SKM-1 treated with dmso at 0.1 percent for 144 hours (cell line): ENCODE data around the gene MTERF4.

ENCODE experiments used
- DNase-seq: peaks from one replicate; lab custom pipeline; 2025; ENCODE audit not compliant: unreplicated experiment; lab: John Stamatoyannopoulos, UW

The MTERF4 gene

DNA sequence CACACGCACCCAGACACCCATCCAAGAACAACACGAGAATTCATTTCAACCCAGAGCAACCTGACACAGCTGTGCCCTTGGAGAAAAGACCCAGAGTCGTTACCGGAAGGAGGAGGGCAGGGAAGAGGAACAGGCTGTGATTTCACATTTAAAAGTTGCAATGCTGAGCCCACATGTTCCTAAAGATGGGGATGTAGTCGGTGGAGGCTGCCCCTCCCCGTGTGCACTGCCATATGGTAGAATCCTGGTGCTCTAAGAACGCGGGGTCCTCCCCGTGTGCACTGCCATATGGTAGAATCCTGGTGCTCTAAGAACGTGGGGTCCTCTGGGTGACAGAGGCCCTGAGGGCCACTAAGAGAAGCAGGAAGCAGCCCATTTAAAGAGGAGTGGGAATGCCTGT is 10.9 kb downstream of the MTERF4 start:
- DNase-seq, result no peak

DNA sequence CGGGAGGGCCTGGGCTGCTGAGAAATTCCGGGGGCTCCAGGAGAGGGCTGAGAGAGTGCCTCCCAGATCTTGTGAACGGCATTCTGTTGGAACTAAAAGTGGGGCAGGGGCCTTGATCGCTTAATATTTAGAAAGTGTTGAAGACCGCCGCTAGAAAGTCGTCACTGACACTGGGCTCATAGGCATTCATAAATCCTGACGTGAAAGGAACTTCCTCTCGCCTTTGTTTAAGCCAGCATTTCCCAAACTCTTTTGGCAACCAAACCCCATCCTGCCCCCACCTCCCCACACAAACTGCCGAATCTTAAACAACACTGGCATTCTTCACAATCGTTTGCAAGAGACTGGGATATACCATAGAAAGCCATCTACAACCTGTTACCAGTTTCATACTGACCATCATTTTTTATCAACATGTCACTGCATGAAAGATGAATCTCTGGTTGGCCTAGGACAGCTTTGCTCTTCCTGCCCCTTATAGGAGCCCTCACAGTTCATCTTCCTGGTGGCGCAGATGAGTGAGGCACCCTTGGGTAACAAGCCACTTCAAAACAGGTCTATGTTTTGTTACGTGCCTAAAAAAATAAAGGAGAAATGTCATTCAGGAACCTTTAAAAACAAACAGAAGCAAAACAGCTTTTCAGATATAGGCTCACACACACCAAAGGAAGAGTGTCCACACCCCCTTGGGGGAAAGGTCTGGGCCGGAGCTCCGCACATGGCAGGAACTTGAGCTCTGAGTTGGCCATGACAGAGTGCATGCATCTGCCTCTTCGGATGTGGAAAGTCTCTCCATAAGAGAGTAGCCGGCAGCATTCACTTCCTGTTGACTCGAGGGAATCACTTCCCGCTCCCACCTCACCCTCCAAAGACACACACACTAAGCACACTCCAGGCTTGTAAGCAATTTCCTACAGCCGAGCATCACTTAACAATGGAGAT is 13.0 kb downstream of the MTERF4 start:
- DNase-seq, result no peak

GRCh38 chr2:241088376-241088775 is 13.7 kb downstream of the MTERF4 start:
- DNase-seq, result no peak

DNA sequence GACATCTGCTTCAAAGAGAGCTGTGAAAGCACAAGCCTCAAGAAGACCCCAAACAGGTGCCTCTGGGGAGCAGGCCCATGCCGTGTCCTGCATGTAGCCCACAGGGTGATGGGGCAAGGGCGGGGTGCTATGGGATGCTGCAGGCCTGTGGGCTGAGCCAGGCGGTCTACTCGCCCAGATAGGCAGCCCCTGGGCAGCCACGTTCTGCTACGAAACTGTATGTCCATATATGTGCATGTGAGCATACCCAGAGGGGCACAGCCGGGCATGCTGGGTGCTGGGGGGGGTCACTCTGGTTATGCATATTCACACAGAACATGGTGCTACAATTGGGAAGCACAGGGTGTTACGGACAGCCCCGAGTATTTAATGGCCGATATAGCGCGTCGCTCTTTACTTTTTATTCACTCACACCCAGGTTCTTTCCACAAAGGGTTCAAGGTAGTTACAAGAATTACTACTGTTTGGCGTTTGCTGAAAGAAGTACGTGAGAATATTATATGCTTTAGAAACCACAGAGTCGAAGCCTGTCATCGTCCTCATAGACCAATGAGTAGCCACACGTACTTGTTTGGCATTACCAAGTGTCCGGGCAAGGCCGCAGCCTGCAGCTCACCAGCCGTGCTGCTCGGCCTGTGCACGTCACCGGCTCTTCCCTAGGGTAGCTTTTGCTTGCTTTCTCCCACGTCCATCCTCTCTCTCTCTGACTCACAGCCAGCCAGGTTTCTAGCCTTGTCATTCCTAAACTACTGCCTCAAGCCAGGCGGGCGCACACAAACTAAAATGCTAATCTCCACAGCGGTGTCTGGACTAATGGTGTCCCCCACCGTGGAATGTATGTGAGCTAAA is 14.4 kb downstream of the MTERF4 start:
- DNase-seq, result no peak

GRCh38 chr2:241084856-241085444 is 17.1 kb downstream of the MTERF4 start:
- no peak for DNase-seq

GRCh38 chr2:241083091-241083415 is 19.0 kb downstream of the MTERF4 start:
- DNase-seq, result no peak

DNA sequence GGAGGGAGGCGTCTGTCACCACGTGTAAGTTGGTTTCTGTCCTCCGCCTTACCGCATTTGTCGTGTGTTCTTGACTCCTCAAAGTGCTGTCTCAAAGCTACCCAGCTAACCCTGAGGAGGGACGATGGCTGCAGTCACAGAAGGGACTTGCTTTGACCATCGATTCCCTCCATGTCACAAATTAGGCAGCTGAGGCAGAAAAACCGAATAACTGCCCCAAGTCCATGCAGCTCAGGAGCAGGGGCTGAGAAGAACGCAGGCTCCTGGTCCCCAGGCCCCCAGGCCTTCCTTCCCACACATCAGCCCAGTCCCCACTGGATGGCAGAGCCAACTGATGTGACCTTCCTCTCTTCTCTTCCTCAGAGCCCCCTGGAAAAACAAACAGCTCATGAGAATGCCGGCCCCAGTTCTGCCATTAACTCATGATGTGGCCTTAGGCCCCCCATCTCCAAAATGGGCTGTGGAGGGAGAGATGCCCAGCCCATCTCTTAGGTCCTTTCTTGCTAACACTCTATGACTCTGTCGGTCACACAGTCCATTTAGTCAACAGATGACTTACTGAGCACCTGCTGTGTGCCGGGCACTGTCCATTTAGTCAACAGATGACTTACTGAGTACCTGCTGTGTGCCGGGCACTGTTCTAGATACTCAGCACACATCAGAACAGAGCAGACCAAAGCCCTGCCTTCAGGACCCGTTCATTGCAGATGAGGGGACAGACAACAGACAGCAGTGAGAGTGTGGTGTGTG is 19.6 kb downstream of the MTERF4 start:
- DNase-seq, result no peak

DNA sequence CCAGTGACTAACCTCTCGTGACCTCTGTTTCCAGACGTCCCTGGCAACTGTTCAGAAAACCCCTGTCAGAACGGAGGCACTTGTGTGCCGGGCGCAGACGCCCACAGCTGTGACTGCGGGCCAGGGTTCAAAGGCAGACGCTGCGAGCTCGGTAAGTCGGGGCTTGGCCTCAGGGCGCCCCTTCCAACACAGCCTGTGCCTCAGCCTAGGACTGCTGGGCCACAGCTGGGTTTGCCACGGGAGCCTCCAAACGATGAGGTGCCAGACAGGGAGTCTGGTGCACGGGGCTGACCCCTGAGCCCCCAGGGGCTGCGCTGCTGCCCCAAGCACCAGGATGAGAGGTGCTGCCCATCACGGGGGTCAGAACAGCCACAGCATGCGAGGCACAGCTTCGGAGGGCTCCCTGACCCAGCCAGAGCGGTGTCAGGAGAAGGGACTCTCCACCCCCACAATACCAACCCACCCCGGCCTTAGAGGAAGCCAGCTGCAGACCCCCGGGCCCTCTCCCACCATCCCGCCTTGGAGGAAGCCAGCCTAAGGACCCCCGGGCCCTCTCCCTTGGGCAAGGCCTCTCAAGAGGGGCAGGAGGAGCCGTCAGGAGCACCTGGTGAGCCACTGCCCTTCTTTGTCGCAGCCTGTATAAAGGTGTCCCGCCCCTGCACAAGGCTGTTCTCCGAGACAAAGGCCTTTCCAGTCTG is 20.3 kb downstream of the MTERF4 start:
- no peak for DNase-seq

- DNase-seq, result no peak
Observed at GRCh38 chr2:241081190-241081642, 20.9 kb downstream of the MTERF4 start.

- DNase-seq, result no peak
Observed at GRCh38 chr2:241080405-241081189, 21.5 kb downstream of the MTERF4 start.

DNA sequence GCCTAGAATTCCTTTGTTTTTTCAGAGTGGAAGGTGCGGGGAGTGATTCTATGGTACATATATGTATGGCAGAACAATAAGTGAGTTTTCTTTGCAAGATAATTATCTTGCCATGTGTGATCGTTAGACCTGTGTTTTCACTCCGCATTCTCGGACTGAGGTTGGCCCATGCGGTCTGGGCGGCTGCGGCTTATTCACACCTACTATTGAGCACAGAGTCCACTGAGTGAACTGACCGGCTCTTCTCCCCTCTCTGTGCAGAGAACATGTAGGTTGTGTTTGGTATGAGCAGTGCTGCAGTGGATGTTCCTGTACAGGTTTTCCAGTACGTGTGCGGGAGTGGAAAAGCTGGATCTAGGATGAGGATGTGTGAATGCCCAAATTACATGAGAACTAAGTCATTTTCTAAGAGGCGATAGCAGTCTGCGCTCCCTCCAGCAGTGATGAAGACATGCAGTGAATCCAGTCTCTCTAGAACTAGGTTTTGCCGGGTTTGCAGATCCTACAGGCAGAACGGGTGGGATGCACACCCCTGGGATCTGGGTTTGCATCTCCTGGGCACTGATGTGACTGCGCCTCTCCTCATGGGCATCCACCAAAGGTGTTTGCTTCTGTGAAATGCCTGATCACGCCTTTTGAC is 27.1 kb downstream of the MTERF4 start:
- no peak for DNase-seq

DNA sequence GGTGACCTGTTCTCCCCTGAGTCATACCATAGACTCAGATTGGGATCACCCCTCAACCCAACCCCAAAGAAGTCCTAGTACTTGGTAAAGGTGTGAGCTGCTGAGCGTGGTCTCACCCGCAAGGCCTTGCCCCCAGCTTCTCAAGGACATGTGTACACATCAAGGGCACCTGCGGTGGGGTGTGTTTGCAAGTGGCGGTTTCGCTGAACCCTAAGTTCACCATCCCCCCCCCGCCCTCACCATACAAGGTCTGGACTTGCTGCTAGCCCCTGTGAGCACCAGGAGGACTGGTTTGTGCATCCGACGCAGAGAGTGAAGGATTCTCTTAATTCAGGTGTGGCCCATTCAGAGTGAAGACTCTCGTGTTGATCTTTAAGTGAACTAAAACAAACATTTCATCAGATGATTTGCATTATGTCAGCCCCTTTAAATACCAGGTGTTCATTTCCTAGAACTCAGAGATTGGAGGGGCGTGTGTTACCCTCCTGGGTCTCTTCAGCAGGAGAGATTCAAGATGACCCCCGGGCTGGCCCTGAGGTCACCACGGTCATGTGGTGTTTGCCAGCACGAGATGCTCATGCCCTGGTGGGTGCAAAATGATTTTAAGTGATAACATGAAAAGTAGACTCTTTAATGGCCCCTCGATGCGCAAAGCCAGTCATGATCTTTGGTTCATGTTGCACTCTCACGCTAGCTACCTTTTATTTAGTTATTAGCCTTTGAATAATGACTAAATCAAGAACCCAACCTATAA is 27.8 kb downstream of the MTERF4 start:
- DNase-seq, result no peak

DNA sequence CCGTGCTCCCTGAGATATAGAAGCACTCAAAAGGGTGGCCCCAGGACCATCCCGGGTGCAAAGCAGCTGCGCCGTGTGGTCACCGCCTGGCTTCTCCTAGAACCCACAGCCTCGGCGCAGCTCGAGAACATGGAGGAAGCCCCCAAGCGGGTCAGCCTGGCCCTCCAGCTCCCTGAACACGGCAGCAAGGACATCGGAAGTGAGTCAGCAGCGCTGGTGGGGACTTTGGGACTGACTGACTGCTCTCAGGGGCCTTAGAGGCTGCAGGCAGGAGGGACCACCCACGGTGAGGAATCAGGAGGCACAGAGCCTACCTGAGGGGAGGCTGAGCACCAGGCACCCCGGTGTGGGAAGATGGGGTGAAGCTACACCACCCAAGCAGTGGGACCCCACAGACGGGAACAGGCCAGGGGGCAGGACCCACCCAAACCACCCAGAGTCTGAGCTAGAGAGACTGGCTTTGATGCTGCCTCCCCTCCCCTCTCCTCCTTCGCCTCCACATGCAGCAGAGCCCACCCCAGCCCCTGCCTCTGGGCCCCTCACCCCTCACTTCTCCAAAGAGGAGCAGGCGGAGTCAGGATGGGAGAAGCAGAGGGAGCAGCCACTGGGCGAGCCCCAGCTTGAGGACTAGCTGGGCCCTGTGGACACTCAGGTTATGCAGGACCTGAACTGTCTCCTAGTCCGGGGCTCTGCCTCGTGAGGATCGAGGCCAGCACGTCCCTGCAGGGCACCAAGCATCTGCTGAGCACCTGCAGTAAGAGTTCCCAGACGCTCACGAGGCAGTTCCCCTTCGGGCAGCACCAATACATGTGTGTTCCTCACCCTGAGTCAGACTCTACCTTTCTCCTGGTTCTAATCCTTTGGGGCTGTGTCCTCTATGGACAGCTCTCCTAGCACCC is 28.7 kb downstream of the MTERF4 start:
- no peak for DNase-seq

GRCh38 chr2:241072553-241073165 is 29.4 kb downstream of the MTERF4 start:
- no peak for DNase-seq

DNA sequence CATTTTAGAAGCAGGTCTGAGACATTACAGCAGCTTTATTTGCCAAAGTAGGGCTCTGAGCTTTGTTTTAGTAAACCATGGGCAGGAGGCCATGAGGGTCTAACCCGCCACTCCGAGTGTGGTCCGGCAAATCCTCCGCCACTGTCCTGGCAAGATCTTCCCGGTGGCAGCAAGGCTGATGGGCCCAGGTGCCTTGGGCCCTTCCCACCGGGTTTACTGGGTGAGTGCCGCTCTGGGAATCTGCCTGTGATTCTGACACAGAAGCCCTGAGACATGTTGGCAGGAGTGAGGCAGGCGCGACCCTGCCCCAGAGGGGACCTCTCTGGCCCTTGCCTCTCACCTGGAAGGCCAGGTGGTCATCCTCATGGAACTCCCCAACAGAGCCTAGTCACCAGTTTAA is 29.9 kb downstream of the MTERF4 start:
- no peak for DNase-seq

- DNase-seq, result no peak
Observed at GRCh38 chr2:241071677-241072111, 30.4 kb downstream of the MTERF4 start.
